GM21360 (cell line): ENCODE results near the gene LRPAP1.

Experiments used
- ATAC-seq: cut with Tn5 transposase; IDR thresholded peaks from one replicate; pipeline ENCODE4 v1.9.1; 2021; ENCODE audit warnings: mild to moderate bottlenecking, moderate library complexity; ENCODE audit not compliant: unreplicated experiment

LRPAP1 gene

GRCh38 chr4:3532751-3533422, 665 bp upstream of the LRPAP1 start:
- ATAC-seq: no peak

- no peak for ATAC-seq
These were observed 824 bp downstream of the LRPAP1 start for GRCh38 chr4:3531318-3531878.

- ATAC-seq: no peak
These were observed 1.5 kb downstream of the LRPAP1 start for GRCh38 chr4:3530663-3531254.

- no peak for ATAC-seq
These were observed 2.2 kb downstream of the LRPAP1 start for GRCh38 chr4:3530051-3530450.

- ATAC-seq: no peak
These were observed 2.9 kb downstream of the LRPAP1 start for GRCh38 chr4:3529363-3529762.

- ATAC-seq: no peak
These were observed 4.0 kb downstream of the LRPAP1 start for GRCh38 chr4:3527914-3528876.

- no peak for ATAC-seq
These were observed 4.9 kb downstream of the LRPAP1 start for GRCh38 chr4:3527101-3527913.

- no peak for ATAC-seq
These were observed 5.8 kb downstream of the LRPAP1 start for GRCh38 chr4:3526456-3526855.

GRCh38 chr4:3525532-3526430, 6.4 kb downstream of the LRPAP1 start:
- no peak for ATAC-seq

- no peak for ATAC-seq
These were observed 7.3 kb downstream of the LRPAP1 start for GRCh38 chr4:3524920-3525319.

- ATAC-seq: no peak
These were observed 7.9 kb downstream of the LRPAP1 start for GRCh38 chr4:3524349-3524748.

- ATAC-seq: no peak
These were observed 8.5 kb downstream of the LRPAP1 start for GRCh38 chr4:3523628-3524221.

- no peak for ATAC-seq
These were observed 9.0 kb downstream of the LRPAP1 start for GRCh38 chr4:3523146-3523627.

GRCh38 chr4:3522651-3523050, 9.6 kb downstream of the LRPAP1 start:
- no peak for ATAC-seq

GRCh38 chr4:3522326-3522640, 9.9 kb downstream of the LRPAP1 start:
- ATAC-seq: no peak

GRCh38 chr4:3521621-3522325, 10.4 kb downstream of the LRPAP1 start:
- ATAC-seq: no peak

- no peak for ATAC-seq
These were observed 11.2 kb downstream of the LRPAP1 start for GRCh38 chr4:3520796-3521600.

- no peak for ATAC-seq
These were observed 11.9 kb downstream of the LRPAP1 start for GRCh38 chr4:3520276-3520675.
